Panc1 (cell line): ENCODE results near the gene GBA2. TPM values are rescaled to one million over a fixed set of nuclear protein-coding genes. Genes with fewer than 3 reads are reported as not detected.

ENCODE experiments used
- ATAC-seq: fragments of 200-7000 bp; cut with Tn5 transposase; 2 replicates; pipeline ENCODE4 v1.9.1; 2020; ENCODE audit warnings: mild to moderate bottlenecking, moderate library complexity
- BruUV-seq: library from RNA; stranded (reverse); fragments of 400-500 nt; replicated peaks from 2 replicates; lab custom pipeline; 2021; lab: Mats Ljungman, UMichigan
- CTCF ChIA-PET: fragments of 300-600 bp; sonication (Branson Sonifier 250); formaldehyde crosslinking; loops from one replicate; lab custom pipeline; 2022; ENCODE audit warnings: antibody characterized with exemption; lab: Charles Lee
- POLR2A ChIA-PET: fragments of 300-600 bp; sonication (Branson Sonifier 250); formaldehyde crosslinking; loops from one replicate; lab custom pipeline; 2022; ENCODE audit warnings: antibody characterized with exemption; lab: Charles Lee
- DNase-seq: peaks from one replicate; pipeline ENCODE4 v3.0.0-alpha.2; 2010; ENCODE audit warnings: low read depth, low spot score
- H3K27ac ChIP-seq: 2 replicates; pipeline ENCODE4 v1.5.1; 2011; ENCODE audit warnings: mild to moderate bottlenecking, low read length, inconsistent platforms
- H3K27me3 ChIP-seq: fragments of 200-500 bp; sonication (Bioruptor generic); 2 replicates; pipeline ENCODE4 v1.6.0; 2014; ENCODE audit warnings: low read length, inconsistent platforms; ENCODE audit not compliant: control insufficient read depth, insufficient read depth
- H3K36me3 ChIP-seq: fragments of 200-500 bp; sonication (Bioruptor generic); 2 replicates; pipeline ENCODE4 v1.5.1; 2014; ENCODE audit warnings: inconsistent platforms, mild to moderate bottlenecking, low read length, moderate library complexity; ENCODE audit not compliant: control insufficient read depth, insufficient read depth
- H3K4me1 ChIP-seq: 2 replicates; pipeline ENCODE4 v1.5.1; 2011; ENCODE audit warnings: inconsistent platforms, mild to moderate bottlenecking, low read length, moderate library complexity; ENCODE audit not compliant: control insufficient read depth, insufficient read depth
- H3K4me3 ChIP-seq, 2 experiments: 2 replicates each; pipeline ENCODE4 v1.5.1; 2011 to 2012; ENCODE audit warnings: low read depth in 2 of 2, low read length in 2 of 2, mild to moderate bottlenecking in 2 of 2, inconsistent platforms in 1 of 2, moderate library complexity in 1 of 2
- H3K9me3 ChIP-seq: fragments of 200-500 bp; sonication (Bioruptor generic); 2 replicates; pipeline ENCODE4 v1.5.1; 2014; ENCODE audit warnings: low read depth, mild to moderate bottlenecking, inconsistent platforms, low read length, moderate library complexity; ENCODE audit not compliant: control insufficient read depth, insufficient read depth
- CTCF ChIP-seq: fragments of 450-650 bp; IDR thresholded peaks from 2 replicates; pipeline ENCODE4 v1.5.1; 2017; ENCODE audit warnings: mild to moderate bottlenecking
- POLR2AphosphoS5 ChIP-seq: IDR thresholded peaks from 2 replicates; pipeline ENCODE4 v1.6.1; 2012; ENCODE audit warnings: mild to moderate bottlenecking, low read depth, low read length, moderate library complexity
- REST ChIP-seq, 2 experiments: IDR thresholded peaks; 2 replicates each; pipeline ENCODE4 v1.6.1; 2011 to 2012; ENCODE audit warnings: low read depth in 2 of 2, control low read depth in 1 of 2, low read length in 1 of 2, mild to moderate bottlenecking in 1 of 2, moderate library complexity in 1 of 2; ENCODE audit not compliant: insufficient read depth in 1 of 2
- SIN3A ChIP-seq: IDR thresholded peaks from 2 replicates; pipeline ENCODE4 v1.6.1; 2012; ENCODE audit warnings: low read depth, mild to moderate bottlenecking, low read length, moderate library complexity, borderline replicate concordance; ENCODE audit not compliant: insufficient read depth
- TCF7L2 ChIP-seq: IDR thresholded peaks from 2 replicates; pipeline ENCODE4 v1.6.1; 2011; ENCODE audit warnings: mild to moderate bottlenecking, low read depth, low read length, inconsistent platforms
- in situ Hi-C: cut with HindIII; loops from 2 replicates; pipeline ENCODE4 v1.10.0; 2016; ENCODE audit warnings: low sequenced_read_pairs, low pct_unique_long_range_greater_than_20kb
- intact Hi-C: fragments of 100-400 bp; cut with micrococcal nuclease; formaldehyde crosslinking; loops from one replicate; pipeline ENCODE4 v1.10.0; 2022; ENCODE audit not compliant: unreplicated experiment
- total RNA-seq: library from RNA; stranded (reverse); gene quantifications from one replicate; pipeline ENCODE4 v1.2.1, GENCODE V29; 2021; ENCODE audit not compliant: unreplicated experiment

GBA2 gene
- total RNA-seq, 1 experiment from 2014 or later, result 109 TPM

DNA sequence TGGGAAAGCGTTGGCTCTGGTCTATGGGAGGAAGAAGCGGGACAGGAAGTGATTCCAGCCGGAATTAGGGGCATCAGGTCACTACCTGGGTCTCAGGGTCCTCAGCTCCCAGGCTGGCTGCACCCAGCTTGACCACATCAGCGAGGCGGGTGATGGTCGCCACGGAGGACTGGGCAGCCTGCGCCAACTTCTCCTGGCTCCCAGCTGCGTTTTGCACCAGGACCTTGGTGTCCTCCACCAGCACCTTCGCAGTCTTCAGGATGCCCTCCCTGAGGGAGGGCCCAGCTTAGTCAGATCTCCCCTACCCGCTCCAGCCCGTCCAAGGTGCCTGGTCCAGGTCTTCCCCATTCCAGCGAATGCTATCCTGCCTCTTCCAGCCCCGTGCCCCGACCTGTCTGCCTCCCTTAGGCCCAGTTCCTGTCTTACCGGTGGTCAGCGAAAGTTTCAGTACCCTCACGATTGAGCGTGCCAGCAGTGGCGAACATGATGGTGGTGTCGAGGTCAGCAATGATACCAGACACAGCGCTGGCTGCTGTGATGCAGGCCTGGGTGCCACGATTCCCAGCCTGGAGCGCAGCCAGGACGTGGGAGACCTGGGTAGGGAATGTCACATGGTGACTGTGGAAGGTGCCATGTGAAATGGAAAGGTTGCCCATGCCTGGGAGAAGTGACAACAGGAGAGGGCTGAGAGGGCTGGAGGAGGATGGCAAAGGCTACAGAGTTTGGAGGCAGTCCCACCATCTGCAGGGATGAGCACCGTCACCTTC, 44.9 kb downstream of the GBA2 start:
- ATAC-seq, result no peak
- Histone ChIP-seq H3K36me3 (peaks cover 47% of the 10 kb centered on the region), H3K4me1 (no peaks in the 10 kb centered on the region), H3K27me3 (no peaks in the 10 kb centered on the region), H3K4me3 (no peak overlapping the region), H3K27ac (no peak overlapping the region), H3K9me3 (no peaks in the 10 kb centered on the region)
- ChIA-PET CTCF (interaction anchor here (1.6 kb wide), 1 partner anchor 8 kb away, joined by 17 read pairs; no protein-coding TSS in a partner anchor), POLR2A (no interaction called here)
- DNase-seq, result no peak
- TF ChIP-seq SIN3A (no peak), POLR2AphosphoS5 (no peak), CTCF (no peak), REST (IDR thresholded peaks at IDR 0.05; ENCODE audit: insufficient read depth in 1 of 2, low read depth in 2 of 2, low read length in 1 of 2) (no peak), TCF7L2 (no peak)
- in situ Hi-C loops (no loop called here), intact Hi-C loops (no loop called here)
- TSS peak; percentile 59 for BruUV-seq

- ChIA-PET CTCF (no interaction called here), POLR2A (no interaction called here)
- Histone ChIP-seq H3K4me3 (no peak overlapping the region), H3K27ac (no peak overlapping the region), H3K9me3 (no peaks in the 10 kb centered on the region), H3K27me3 (no peaks in the 10 kb centered on the region), H3K4me1 (no peaks in the 10 kb centered on the region), H3K36me3 (peaks cover 35% of the 10 kb centered on the region)
- TF ChIP-seq SIN3A (no peak), CTCF (no peak), POLR2AphosphoS5 (no peak), TCF7L2 (no peak), REST (IDR thresholded peaks at IDR 0.05; ENCODE audit: insufficient read depth in 1 of 2, low read depth in 2 of 2, low read length in 1 of 2) (no peak)
- no peak for ATAC-seq
- no peak for DNase-seq
- intact Hi-C loops, result no loop called here
- in situ Hi-C loops, result no loop called here
- BruUV-seq, result no TSS peak
Measured at GRCh38 chr9:35702696-35703095, 46.3 kb downstream of the GBA2 start.
